Osteoblast (primary cell): ENCODE data around the gene ARHGEF7. TPM values are rescaled to one million over a fixed set of nuclear protein-coding genes. Genes with fewer than 3 reads are reported as not detected.

Source experiments
- DNase-seq: peaks from one replicate; pipeline ENCODE4 v3.0.0; 2011; ENCODE audit warnings: low spot score, mixed read lengths; ENCODE audit not compliant: insufficient read length; ENCODE audit errors: missing footprints
- H2AFZ ChIP-seq: 2 replicates; pipeline ENCODE4 v1.6.0; 2011; ENCODE audit warnings: mild to moderate bottlenecking, low read length
- H3K27ac ChIP-seq: 2 replicates; pipeline ENCODE4 v1.5.1; 2011; ENCODE audit warnings: mild to moderate bottlenecking, low read depth, low read length, moderate library complexity
- H3K27me3 ChIP-seq: 2 replicates; pipeline ENCODE4 v1.6.0; 2012; ENCODE audit warnings: mild to moderate bottlenecking, control low read depth, inconsistent platforms, low read length, moderate library complexity; ENCODE audit not compliant: insufficient read depth
- H3K36me3 ChIP-seq: 2 replicates; pipeline ENCODE4 v1.5.1; 2011; ENCODE audit warnings: mild to moderate bottlenecking, low read length, control low read depth, moderate library complexity; ENCODE audit not compliant: insufficient read depth
- H3K4me1 ChIP-seq: 2 replicates; pipeline ENCODE4 v1.5.1; 2011; ENCODE audit warnings: mild to moderate bottlenecking, low read length, control low read depth, moderate library complexity; ENCODE audit not compliant: insufficient read depth
- H3K4me2 ChIP-seq: 2 replicates; pipeline ENCODE4 v1.6.0; 2011; ENCODE audit warnings: mild to moderate bottlenecking, low read length; ENCODE audit not compliant: insufficient read depth
- H3K4me3 ChIP-seq: fragments of 200-600 bp; sonication (generic); 3 replicates; pipeline ENCODE4 v1.5.1; 2012; ENCODE audit warnings: mild to moderate bottlenecking, low read length, inconsistent platforms; ENCODE audit not compliant: insufficient read depth
- H3K79me2 ChIP-seq: 2 replicates; pipeline ENCODE4 v1.6.0; 2012; ENCODE audit warnings: mild to moderate bottlenecking, low read length, control low read depth, inconsistent platforms; ENCODE audit not compliant: insufficient read depth
- H3K9me3 ChIP-seq: 2 replicates; pipeline ENCODE4 v1.5.1; 2011; ENCODE audit warnings: low read depth, low read length, control low read depth
- H4K20me1 ChIP-seq: 2 replicates; pipeline ENCODE4 v1.6.0; 2012; ENCODE audit warnings: mild to moderate bottlenecking, low read length, control low read depth; ENCODE audit not compliant: insufficient read depth
- CTCF ChIP-seq: IDR thresholded peaks from 2 replicates; pipeline ENCODE4 v1.5.1; 2011; ENCODE audit warnings: mild to moderate bottlenecking, low read depth, low read length, moderate library complexity; ENCODE audit errors: extremely low read depth
- total RNA-seq: library from RNA; depleted of rRNA; stranded (reverse); fragments of >200 nt; gene quantifications from 2 replicates; pipeline ENCODE4 v1.2.3, GENCODE V29; 2012

The ARHGEF7 gene
- total RNA-seq, 1 donor, result 27.5 TPM

- Histone ChIP-seq H3K4me1 (peaks cover 26% of the 10 kb centered on the region), H3K79me2 (peaks cover 84% of the 10 kb centered on the region), H4K20me1 (peaks cover 16% of the 10 kb centered on the region), H3K4me2 (no peak overlapping the region), H3K27ac (no peak overlapping the region), H3K9me3 (no peaks in the 10 kb centered on the region), H3K4me3 (no peak overlapping the region), H3K27me3 (no peaks in the 10 kb centered on the region), H2AFZ (no peak overlapping the region), H3K36me3 (peaks cover 8% of the 10 kb centered on the region)
- no peak for TF ChIP-seq CTCF
- no peak for DNase-seq
Measured at GRCh38 chr13:111213964-111214726, 99.0 kb downstream of the ARHGEF7 start.

- H3K4me2 ChIP-seq, result no peak overlapping the region
- TF ChIP-seq CTCF, result no peak
- H3K9me3 ChIP-seq, result no peaks in the 10 kb centered on the region
- H3K4me3 ChIP-seq, result no peak overlapping the region
- H3K27me3 ChIP-seq, result no peaks in the 10 kb centered on the region
- H2AFZ ChIP-seq, result no peak overlapping the region
- no peak overlapping the region for H3K27ac ChIP-seq
- H3K4me1 ChIP-seq, result peaks cover 27% of the 10 kb centered on the region
- peaks cover 84% of the 10 kb centered on the region for H3K79me2 ChIP-seq
- DNase-seq, result no peak
- H3K36me3 ChIP-seq, result peaks cover 8% of the 10 kb centered on the region
- H4K20me1 ChIP-seq, result peaks cover 24% of the 10 kb centered on the region
Measured at GRCh38 chr13:111215081-111216047, 100.3 kb downstream of the ARHGEF7 start.

- H3K9me3 ChIP-seq, result no peaks in the 10 kb centered on the region
- TF ChIP-seq CTCF, result peak; percentile 40
- peak; percentile 76 for DNase-seq
- H2AFZ ChIP-seq, result no peak overlapping the region
- H3K79me2 ChIP-seq, result peaks cover 87% of the 10 kb centered on the region
- no peak overlapping the region for H3K4me3 ChIP-seq
- H3K36me3 ChIP-seq, result peaks cover 8% of the 10 kb centered on the region
- no peak overlapping the region for H3K27ac ChIP-seq
- H3K4me2 ChIP-seq, result no peak overlapping the region
- no peaks in the 10 kb centered on the region for H3K27me3 ChIP-seq
- peaks cover 25% of the 10 kb centered on the region for H4K20me1 ChIP-seq
- peaks cover 17% of the 10 kb centered on the region for H3K4me1 ChIP-seq
Measured at GRCh38 chr13:111216166-111216960, 101.3 kb downstream of the ARHGEF7 start.
